Activated CD4-positive, alpha-beta T cell treated with anti-CD3 and anti-CD28 coated beads for 4 hours (primary cell): Measurements from ENCODE around the gene NOTUM.

Experiments used
- DNase-seq, 2 donors: peaks; one replicate each; pipeline ENCODE4 v3.0.0-alpha.2; 2020

Gene NOTUM

GRCh38 chr17:81908793-81909192 lies 52.2 kb downstream of the NOTUM start:
- DNase-seq, result no peak

DNA sequence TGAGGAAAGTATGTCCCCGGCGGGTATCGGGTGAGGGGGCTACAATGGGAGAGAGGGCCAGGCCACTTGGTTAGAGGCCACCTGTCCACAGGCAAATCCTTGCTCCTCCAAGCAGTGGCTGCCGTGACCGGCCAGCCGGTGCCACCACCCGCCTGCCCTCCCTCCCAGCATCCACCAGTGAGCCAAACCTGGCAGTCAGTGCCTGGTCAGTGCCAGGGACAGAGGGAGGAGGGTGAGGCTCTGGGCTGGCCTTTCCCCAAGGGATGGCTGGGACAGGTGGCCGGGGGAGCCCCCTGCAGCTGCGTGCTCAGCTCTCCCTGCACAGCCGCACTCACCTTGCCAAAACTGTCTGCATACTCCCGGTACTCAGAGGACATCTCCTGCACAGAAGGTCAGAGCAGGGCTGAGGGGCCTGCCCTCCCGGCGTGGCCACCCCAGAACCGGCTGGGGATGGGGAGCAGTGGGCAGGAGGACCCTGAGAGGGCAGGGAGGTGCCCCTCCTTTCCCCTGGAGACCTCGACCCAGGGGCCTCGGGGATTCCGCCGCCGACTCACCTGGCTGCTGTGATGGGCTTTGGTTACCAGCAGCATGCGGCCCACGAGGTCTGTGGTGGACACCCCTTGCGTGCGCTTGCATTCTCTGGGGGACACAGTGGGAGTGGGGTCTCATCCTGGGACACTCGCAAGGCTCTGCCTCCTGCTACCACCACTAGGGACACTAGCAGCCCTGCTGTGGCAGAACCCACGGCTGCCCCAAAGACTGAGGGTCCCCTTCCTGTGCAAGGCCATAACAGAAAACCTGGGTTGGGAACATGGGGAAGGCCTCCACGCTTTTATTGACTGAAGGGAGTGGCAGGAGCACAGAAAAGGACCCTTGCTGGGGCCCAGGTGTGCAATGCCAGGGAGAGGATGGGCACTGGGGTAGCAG lies 53.5 kb downstream of the NOTUM start:
- DNase-seq, result no peak

- DNase-seq, result no peak
These were observed 54.3 kb downstream of the NOTUM start for GRCh38 chr17:81906476-81907218.

DNA sequence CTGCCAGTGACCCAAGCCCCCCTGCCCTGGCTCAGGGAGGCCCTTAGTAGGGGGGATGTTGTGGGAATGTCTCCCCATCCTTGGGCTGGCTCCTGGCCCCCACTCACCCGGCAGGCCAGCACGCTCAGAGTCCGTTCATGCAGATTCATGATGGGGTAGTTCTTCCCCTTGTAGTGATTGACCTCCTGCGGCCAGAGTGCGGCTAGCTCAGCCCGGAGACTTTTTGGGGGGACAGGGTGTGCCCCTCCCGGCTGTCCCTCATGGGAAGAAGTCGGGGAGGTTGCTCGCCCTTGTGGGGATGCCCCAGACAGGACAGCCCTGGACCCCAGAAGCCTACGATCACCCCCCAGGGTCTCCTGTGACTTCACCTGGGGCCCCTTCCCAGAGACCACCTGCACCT lies 55.0 kb downstream of the NOTUM start:
- DNase-seq, result no peak

- DNase-seq, result no peak
These were observed 55.5 kb downstream of the NOTUM start for GRCh38 chr17:81905424-81905875.

DNA sequence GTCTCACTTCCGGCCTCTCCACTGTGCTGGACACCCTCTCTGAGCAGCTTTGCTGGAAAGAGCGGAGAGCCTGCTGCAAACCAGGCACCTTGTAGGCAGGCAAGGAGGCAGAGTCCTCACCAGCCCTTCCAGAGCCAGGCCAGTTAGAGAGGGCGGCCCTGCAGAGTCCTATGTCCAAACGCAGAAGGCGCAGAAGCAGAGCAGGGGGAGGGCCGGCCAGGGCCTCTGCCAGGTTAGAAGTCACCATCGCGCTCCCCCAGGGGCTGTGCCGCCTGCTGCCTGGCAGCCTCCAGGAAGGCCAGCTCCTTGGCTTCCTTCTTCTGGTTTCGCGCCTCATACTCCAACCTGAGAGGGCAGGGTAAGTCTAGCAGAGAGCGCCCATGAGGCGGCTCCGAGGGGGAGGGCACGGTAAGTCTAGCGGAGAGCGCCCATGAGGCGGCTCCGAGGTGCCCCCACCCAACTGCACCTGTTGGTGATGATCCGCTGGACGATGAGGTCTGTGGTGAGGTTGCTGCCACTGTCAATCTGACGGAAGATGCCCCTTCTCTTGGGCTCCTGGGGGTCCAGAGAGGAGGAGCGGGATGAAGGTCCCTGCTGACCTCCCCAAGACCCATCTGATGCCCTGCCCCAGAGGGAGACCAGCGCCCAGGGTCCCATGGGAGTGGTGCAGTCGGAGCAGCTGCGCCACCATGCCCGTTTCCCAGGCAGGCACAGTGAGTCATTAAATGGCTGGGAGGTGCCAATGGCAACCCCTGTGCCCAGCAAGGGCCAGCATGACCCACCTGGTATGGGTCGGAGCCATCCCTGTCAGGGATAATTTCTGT lies 56.2 kb downstream of the NOTUM start:
- no peak for DNase-seq

DNA sequence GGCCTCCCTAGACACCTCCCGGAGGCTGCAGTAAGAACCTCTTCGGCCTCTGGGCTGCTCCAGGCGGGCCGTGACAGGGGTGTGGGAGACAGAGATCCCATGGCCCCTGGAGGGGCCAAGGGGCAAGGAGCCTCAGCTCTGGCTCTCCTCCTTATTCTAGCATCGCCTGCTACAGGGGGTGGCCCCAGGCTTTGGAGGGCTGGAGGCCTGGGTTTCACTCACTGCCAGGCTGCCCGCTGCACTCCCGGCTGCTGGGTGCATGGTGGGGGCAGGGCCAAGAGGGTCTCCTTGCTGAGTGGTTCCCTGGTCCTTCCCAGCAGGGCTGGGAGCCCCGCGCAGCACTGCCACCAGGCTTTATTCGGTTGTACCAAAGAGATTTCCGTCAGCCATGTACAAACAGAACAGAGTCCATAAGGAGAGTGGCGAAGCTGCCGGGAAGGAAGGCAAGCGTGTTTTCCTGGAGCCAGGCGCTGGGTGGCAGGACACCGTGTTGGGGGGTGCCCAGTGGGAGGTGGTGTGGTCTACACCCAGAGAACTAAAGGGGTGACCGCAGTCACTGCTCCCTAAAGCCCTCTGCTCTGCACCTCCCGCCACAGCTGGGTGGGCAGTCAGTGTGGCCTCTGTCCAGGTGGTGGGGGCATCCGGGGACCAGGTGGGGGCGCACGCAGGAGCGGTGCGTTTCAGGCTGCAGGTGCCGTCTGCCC lies 56.9 kb downstream of the NOTUM start:
- no peak for DNase-seq

DNA sequence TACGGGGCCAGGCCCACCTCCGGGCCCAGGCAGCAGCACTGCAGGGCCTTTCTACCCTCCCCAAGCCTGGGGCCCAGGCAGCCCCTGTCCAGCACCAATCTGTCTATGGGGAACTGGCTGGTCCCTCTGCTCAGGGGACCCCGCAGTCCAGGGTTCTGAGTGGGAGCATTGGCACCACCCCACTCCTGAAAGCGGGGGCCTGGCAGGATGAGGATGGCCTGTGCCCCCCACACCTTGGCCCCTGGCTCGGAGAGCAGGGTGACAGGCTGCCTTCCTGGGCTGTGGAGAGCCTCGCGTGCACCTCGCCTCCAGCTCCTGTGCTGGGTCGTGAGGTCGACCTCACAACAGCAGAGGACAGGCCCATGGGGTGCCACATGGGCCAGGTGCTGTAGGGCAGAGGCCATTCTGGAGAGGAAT lies 57.6 kb downstream of the NOTUM start:
- no peak for DNase-seq

DNA sequence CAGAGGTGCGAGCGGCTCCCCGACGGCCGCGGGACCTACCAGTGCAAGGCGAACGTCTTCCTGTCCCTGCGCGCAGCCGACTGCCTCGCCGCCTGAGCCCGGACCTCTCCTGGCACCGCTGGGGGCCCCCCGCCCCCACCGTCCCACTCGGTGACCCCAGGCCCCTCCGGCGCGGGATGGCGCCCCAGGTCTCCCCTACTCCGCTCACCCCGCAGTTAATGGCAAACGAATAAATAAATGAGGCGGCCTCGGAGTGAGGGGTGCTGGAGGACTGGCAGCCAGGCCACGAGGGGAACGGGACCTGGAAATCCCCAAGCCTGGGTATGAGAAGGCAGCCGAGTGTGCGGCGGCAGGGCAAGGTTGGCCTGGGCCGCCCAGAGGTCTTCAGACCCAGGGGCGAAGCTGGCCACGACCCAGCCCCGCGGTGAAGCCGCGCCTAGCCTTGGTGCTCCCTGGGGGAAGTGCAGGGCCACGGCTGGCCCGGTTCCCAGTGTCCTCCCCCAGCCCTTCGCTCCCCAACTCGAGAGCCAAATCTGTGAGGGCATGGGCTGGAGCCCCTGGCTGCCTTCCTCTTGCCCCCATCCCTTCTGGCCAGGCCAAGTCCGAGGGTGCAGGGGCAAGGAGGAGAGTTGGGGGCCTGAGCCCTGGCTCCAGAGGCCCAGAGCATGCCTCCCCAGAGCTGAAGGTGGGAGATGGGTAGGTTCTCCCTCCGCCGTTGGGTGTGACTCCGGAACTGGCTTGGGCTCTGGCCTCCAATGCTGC lies 58.2 kb downstream of the NOTUM start:
- no peak for DNase-seq
